C4-2B (cell line): ENCODE measurements around the gene SLC26A9.

Experiments used
- H3K27ac ChIP-seq: fragments of 450-650 bp; 2 replicates; pipeline ENCODE4 v1.5.1; 2017
- CTCF ChIP-seq: fragments of 450-650 bp; conservative IDR thresholded peaks from 2 replicates; pipeline ENCODE4 v1.5.1; 2017; ENCODE audit warnings: mild to moderate bottlenecking
- ZFX ChIP-seq: fragments of 450-650 bp; IDR thresholded peaks from 2 replicates; pipeline ENCODE4 v1.6.1; 2017

SLC26A9 gene

GRCh38 chr1:205978676-205979075 lies 35.4 kb upstream of the SLC26A9 start:
- TF ChIP-seq ZFX (no peak), CTCF (no peak)
- H3K27ac ChIP-seq = no peak overlapping the region

- H3K27ac ChIP-seq = no peak overlapping the region
- TF ChIP-seq CTCF (peak; percentile 97), ZFX (no peak)
Observed at GRCh38 chr1:205977402-205978014, 34.3 kb upstream of the SLC26A9 start.

- no peak overlapping the region for H3K27ac ChIP-seq
- TF ChIP-seq CTCF = no peak
- TF ChIP-seq ZFX = no peak
Observed at GRCh38 chr1:205976708-205977401, 33.6 kb upstream of the SLC26A9 start.

GRCh38 chr1:205976036-205976435 lies 32.8 kb upstream of the SLC26A9 start:
- TF ChIP-seq CTCF = no peak
- TF ChIP-seq ZFX = no peak
- no peak overlapping the region for H3K27ac ChIP-seq

GRCh38 chr1:205975387-205975998 lies 32.2 kb upstream of the SLC26A9 start:
- TF ChIP-seq CTCF = no peak
- TF ChIP-seq ZFX = no peak
- no peak overlapping the region for H3K27ac ChIP-seq

GRCh38 chr1:205974712-205975111 lies 31.5 kb upstream of the SLC26A9 start:
- no peak for TF ChIP-seq ZFX
- no peak for TF ChIP-seq CTCF
- no peak overlapping the region for H3K27ac ChIP-seq
